HG03378 (cell line): ENCODE measurements around the gene NMNAT3.
"Not testable (repeated sequence)": the region's sequence is repeated elsewhere in the genome, so short reads cannot be mapped to it uniquely, and the experiment has no call there.

Experiments used
- ATAC-seq: cut with Tn5 transposase; IDR thresholded peaks from one replicate; pipeline ENCODE4 v1.9.1; 2021; ENCODE audit warnings: mild to moderate bottlenecking, moderate library complexity; ENCODE audit not compliant: unreplicated experiment

Gene NMNAT3

DNA sequence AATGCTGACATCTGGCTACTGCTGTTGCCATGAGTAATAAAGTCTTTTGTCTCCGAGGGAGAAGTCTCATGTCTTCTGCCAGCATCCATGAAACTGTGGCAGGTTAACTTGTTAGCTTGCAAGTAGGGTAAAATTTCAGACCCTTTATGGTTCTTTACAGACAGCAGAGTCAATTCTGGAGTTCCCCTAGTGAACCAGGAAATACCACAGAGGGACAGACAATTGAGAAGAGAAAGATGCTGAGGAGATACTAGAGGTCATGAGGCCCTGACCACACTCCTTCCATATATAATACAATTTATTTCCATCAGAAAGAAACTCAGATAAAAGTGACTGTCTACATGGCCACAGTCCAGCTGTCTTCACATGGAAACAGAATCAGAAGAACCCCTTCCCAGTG lies 38.1 kb downstream of the NMNAT3 start:
- ATAC-seq = no peak

DNA sequence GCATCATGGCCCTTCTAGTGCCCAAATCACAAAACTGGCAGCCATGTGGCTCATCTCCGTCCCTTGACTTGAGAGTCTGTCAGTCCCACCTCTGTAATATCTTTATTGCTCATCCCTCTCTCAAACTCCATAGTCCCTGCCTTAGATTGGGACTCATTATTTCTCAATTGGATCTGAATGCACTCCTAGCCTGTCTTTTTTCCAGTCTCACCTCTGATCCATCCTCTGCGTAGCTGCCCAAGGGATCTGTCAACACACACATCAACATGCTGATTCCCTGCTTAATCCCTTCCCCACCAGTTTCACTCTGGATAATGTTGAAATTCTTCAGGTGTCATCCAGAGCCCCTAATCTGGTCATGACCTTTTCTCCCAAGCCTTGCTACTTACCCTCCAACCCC lies 39.3 kb downstream of the NMNAT3 start:
- no peak for ATAC-seq

DNA sequence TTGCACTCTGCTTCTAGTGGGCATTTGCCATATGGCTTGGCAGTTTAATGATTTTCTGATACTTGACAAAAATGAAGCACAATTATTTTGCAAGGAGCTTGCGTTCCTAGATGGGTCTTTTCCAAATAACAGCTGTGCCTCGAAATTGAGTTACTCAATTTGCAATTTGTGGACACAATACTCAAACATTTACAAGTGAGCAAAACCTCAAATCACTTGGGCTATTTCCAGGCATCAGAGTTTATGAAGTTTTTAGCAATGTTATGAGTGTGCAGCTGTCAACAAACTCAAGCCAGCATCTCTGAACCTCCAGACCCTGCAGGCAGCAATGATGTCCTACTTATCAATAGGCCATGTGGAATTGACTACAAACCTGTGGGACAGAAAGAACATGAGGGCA lies 41.3 kb downstream of the NMNAT3 start:
- ATAC-seq = no peak

DNA sequence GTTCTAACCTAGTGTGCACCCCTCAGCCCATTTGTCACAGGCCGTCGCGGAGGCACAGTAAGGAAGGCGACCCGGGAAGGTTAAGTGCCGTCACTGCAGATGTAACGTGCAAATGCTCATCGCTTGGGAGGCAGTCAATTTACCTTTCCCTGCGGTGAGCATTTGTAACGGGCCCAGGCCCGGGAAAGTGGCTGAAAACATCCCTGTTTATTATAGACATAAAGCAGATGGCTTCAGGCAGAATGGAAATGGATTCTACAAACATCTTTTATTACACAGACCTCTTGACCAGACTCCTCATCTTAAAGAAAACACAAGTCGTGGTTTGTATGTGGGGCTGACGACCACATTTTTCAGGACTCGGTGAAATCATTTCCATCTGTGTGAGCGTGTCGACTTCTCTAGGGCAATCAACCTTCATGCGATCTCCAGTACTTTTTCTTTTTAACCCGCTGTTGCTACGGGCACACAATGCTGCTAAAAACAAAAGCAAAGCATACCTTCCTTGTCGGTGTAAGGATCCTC lies 43.6 kb downstream of the NMNAT3 start:
- ATAC-seq = no peak

DNA sequence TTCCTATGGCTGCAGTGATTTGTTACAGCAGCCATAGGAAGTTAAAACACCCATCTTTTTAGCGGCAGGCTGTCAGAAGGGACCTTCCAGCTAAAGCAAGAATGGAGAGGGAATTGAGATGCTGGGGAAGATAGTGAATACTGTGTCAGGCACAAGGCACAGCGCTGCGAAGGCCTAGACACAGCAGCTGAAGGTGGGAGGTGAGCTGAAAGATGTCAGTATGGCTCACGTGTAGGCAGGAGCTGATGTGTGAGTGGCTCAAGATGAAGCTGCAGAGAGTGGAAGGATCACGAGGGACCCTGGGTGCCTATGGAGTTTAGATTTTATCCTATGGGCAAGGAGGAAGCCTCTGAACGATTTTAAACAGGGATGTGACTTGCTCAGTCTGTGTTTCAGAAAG lies 44.3 kb downstream of the NMNAT3 start:
- no peak for ATAC-seq

DNA sequence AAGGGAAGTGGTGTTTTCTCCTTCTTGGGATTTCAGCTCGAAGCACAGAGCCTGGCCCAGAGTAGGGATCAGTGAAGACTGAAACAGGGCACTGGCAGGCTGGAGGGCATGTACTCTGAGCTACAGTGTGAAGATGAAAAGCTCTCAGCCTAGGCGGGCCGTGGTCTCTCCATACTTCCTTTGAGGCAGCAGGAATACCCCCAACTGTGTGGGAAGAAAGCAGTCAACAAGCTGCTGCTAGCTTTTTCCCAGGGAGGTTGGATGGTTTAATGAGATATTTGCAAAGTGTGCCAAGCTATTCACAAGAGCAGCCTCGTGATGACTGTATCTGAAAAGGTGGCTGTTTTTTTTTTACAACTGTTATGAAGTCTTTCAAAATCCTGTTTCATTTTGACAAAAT lies 47.2 kb downstream of the NMNAT3 start:
- no peak for ATAC-seq

DNA sequence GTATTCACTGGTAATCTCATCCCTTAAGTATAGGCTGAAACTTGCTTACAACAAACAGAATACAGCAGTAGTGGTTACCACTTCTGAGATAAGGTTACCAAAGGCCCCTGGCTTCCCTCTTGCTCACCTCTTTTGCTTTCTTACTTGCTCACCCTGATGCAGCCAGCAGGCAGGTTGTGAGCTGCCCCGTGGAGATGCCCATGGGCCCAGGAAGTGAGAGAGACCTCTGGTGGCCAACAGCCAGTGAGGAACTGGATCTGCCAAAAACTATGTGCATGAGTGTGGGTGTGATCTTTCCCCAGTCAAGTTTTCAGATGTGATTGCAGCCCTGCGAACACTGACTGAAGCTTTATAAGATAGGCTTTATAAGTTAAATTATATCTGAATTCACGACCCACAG lies 48.7 kb downstream of the NMNAT3 start:
- ATAC-seq = no peak

DNA sequence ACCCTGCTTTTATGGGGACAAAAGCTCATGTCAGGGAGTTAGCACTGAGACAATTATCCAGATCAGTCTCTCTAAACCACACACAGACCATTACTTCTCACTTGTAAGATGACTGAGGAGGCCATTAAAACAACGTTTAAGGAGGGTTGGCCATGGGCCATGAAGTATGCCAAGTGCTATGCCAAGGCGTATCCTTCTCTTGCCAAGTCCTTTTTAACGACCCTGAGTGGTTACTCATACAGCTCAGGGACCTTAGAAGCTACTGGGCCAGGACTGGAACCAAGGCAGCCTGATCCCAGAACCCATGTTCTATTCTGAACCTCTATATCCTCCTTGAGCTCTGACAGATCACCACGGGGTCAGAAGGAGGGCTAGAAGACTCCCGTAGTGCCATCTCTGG lies 50.0 kb downstream of the NMNAT3 start:
- ATAC-seq = no peak

DNA sequence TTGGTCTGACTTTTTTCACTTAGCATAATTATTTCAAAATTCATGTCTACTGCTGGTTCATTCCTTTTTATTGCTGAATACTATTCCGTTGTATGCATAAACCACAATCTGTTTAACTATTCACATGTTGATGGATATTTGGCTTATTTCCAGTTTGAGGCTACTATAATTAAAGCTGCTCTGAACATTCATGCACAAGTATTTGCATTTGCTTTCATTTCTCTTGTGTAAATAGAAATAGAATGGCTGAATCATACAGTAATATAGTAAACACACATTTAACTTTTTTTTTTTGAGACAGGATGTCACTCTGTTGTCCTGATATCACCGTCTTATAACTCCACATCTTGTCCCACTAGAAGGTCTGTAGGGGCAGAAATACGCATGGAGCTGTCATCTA lies 57.3 kb downstream of the NMNAT3 start:
- ATAC-seq = no peak

DNA sequence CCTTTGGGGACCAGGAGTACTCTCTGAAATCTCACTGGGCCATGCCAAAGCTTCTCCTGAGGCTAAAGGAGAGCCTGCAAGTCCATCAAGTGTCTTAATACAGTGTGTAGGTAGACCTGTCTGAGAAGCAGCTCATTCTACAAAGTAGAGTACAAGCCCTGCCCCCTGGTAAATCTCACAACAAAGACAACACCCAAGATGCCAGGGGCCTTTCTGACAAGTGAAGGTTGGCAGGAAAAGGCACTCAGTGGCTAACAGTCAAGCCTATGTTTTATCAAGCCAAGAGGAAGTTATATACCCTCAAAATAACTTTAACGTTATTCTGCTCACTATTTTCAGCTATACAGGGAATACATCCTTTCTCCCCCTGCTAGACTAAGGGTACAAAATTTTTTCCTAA lies 58.3 kb downstream of the NMNAT3 start:
- no peak for ATAC-seq

DNA sequence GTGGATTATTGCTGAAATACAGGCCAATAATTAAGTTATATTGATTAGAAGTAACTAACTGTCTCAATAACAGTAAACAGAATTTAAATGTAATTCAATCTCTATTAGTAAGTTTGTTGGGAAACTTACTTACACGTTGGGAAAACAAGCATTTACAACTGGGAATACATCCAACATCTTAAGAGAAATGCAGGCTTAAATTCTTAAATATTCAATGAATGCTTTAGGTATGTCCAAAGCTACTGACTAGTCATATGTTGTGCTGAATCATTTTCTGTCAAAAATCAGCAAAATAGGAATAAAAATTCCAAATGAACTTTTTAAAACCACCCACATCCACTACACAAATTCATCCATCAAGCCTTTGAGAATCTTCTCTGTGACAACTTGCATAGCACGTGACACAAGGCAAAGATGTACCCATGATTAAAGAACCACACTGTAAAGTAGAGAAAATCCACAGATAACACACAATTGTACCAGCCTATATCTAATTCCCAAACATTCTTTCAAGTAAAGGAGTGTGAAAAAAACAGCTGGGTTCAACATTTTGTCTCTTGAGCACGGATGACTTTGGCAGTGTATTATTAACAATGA lies 60.0 kb downstream of the NMNAT3 start:
- no peak for ATAC-seq

DNA sequence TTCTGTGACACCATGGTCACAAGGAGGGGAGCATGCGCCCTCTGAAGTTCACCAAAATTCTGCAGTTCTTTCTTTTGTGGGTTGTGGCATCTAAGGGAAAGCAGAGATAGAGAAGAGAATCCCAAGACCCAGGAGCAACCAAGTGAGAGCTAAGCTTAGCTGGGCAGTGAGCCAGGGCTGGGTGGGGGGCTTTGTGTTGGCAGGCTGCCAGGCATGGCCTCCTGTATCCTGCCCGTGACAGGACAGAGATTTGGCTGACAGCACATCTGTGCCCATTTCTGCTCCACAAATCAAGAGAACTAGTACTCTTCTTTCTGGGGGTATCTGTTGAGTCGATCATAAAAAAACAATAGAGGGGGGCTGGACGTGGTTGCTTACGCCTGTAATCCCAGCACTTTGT lies 66.2 kb downstream of the NMNAT3 start:
- no peak for ATAC-seq

DNA sequence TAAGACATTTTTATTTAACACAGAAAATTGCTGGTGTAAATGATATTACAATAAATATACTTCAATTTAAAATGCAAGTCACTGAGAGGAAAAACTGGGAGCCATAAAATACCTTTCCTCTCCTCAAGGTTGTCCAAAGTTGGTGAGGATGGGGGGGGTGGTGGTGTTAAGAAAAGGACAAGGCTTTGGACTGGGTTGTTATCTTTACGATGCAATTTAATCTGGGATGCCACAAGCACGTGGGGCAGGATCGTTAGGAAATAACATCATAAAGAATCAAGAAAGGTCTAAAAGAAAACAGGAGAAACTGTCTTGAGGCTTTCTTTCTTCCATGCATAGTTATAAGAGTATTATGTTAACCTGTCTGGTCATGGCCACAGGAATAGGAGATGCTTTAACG lies 66.9 kb downstream of the NMNAT3 start:
- no peak for ATAC-seq

DNA sequence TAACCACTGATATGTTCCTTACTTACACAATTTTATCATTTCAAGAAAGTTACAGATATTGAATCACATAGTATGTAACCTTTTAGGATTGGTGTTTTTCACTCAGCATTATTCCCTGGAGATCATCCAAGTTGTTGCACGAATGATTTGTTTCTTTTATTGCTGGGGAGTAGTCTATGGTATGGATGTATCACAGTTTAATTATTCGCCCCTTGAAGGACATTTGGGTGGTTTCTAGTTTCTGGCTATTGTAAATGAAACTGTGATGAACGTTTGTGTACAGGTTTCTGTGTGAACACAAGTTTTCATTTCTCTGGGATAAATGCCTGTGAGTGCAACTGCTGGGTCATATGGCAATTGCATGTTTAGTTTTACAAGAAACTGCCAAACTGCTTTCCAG lies 68.8 kb downstream of the NMNAT3 start:
- no peak for ATAC-seq

DNA sequence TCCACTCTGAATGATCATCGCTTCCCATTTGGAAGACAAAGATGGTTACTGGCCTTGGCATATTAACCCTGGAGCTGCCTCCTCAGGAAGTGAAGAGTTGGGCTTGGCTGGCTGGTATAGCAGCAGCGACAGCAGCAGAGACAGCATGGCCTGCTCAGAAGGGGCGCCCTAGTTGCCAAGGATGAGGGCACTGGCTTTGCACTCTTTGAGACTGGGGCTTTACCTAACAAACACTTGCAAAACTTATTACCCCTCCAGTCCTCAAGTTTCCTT lies 69.7 kb downstream of the NMNAT3 start:
- no peak for ATAC-seq

DNA sequence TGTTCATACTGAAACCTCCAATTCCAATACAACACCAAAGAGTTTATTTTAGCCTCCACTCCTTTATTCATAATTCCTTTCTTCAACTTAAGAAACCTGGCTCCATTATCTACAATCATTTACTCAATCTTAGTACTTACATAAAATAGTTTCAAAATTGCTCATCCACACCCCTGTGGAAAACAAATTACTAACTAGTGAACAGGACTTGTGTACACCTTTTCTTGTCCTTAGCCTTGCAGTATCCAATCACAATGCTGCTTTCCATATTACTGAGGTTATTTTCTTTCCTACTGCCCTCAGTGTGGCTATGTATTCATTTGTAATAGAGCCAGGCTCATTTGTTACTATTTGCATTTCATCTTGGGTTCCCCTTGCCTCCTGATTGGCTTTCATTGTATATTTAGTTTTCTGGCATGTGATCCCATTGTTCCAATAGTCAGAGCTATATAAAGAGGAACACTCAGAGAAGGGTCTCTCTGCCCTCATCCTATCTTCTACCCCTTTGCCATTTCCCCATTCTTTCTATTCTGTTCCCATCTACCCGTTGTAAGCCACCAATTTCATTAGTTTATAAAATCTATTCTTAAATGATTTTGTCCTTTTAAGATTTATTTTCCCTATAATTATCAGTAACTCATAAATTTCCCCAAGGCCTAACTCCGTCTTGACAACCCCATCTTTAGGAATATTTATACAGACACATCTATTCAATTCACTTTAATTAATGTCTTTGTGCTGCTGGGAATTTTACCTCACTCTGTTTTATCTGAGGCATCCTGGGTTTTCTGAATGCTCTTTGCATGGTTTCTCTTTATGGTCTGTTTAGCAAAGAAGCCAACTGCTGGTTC lies 70.3 kb downstream of the NMNAT3 start:
- ATAC-seq = no peak

DNA sequence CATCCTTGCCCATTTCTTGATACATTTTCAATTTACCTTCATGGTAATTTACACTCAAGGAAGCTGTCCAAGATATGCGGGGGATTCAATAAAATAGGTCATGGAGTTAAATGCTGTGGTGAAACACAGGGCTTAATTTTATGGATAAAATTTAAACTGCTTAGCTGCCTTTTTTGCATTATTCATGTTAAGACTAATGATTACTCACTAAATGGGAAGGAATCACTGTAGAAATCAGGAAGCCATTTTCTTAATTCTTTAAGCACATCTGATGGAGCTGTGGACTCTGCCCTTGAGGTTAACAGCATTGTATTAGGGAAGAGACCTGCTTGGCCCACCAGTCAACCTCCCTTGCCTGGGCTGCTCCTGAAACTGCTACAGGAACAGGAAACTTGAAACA lies 75.8 kb downstream of the NMNAT3 start:
- ATAC-seq = no peak

DNA sequence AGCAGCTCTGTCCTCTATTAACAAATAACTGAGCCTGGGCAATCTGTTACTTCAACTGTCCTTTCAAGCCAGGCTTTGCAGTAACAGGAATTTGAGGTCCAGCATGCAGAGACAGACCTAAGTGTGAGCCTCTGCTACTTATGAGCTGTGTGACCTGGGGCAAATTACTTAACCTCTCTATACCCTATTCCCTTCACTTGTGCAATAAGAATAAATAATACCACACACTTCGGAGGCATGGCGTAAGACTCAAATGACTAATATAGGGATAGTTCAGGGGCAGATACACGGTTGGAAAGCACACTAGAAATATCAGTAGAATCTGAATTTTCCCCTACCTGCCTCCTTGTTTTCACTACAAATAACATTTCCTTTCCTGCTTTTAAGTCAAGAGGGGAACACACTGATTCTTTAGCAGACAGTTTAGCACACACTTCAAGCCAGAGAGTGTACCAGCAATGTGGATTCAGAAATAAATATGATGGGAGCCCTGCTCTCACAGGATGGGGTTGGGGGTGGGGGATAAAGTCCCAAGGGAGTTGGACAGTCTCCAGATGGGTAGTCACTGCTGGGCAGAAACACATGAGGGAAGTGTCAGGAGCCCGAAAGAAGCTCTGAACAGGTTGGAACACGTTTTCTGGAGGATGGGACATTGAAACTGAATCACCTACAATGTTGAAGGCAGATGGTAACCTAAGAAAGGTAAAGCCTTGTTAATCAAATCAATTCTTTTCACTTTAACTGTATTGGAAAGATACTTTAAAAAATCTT lies 76.4 kb downstream of the NMNAT3 start:
- ATAC-seq = no peak

DNA sequence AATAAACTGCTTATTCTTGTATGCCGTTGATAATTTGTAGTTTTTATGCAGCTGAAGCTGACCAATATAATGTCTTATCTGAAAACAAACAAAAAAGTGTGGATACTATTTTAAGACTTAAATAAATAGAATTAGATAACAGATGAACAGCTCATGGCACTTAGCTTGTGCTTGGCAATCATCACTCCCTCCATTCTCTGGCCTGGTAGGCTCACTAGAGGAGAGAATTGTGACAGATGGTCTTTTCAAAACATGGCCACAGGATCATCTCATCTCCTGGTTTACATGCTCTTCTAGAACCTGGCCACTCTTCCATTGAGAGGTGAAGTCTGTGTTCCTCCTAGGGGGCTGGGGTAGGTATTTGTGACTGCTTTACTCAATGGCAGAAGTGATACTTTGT lies 79.8 kb downstream of the NMNAT3 start:
- no peak for ATAC-seq

DNA sequence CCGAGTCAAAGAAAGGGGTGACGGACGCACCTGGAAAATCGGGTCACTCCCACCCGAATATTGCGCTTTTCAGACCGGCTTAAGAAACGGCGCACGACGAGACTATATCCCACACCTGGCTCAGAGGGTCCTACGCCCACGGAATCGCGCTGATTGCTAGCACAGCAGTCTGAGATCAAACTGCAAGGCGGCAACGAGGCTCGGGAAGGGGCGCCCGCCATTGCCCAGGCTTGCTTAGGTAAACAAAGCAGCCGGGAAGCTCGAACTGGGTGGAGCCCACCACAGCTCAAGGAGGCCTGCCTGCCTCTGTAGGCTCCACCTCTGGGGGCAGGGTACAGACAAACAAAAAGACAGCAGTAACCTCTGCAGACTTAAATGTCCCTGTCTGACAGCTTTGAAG lies 86.6 kb downstream of the NMNAT3 start:
- ATAC-seq = not testable (repeated sequence)

DNA sequence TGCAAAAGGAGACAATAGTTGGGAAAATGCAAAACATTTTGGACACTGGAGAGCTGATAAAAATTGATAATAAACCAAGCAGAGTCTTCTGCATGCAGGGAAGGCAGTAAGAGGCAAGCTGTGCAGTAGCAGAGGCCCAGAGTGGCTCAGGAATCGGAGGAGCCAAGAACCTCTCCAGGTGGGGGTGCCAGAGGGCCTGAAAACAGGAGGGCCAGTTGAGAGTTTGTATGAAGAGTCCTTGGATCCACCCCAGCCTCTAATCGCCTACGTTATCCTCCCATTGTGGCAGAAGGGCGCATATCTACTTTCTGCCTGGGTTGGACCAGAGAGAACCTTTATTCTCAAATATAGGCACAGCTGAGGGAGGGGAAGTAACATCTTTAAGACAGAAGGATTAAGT lies 89.3 kb downstream of the NMNAT3 start:
- ATAC-seq = no peak

DNA sequence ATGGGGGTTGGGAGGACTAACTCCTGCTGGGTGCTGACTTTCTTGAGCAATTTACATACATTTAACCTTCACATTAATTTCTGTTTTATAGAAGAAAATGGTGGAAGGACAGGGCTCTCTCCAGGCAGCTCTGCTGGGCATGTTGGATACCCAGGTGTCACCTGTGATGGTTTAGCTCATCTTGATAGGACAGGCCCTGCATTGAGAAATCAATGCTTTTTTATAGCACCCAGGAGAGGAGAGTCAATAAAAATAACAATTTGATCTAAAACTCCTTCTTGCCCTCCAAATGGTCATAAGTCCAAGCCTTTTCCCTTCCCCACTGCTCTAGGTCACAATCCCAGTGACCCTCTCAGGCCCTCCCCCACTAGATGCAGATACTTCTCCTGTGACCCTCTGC lies 90.0 kb downstream of the NMNAT3 start:
- no peak for ATAC-seq
